Midbrain (tissue), 1 donor: Measurements from ENCODE around the gene MRGPRE.

Experiments
- DNase-seq: peaks from one replicate; lab custom pipeline; 2025; lab: John Stamatoyannopoulos, UW

MRGPRE gene

GRCh38 chr11:3178349-3178748 is 53.9 kb downstream of the MRGPRE start:
- DNase-seq: no peak

GRCh38 chr11:3177931-3178330 is 54.3 kb downstream of the MRGPRE start:
- DNase-seq: no peak
